ENCODE results near the gene AIG1.

Gene AIG1

GRCh38 chr6:143390278-143390677 lies 329.6 kb downstream of the AIG1 start:
- Mint-ChIP-seq H3K27me3 (no peaks in the 10 kb centered on the region), H3K9me3 (no peaks in the 10 kb centered on the region), H3K4me1 (no peaks in the 10 kb centered on the region), H3K4me3 (no peak overlapping the region), H3K27ac (no peak overlapping the region), H3K36me3 (no peaks in the 10 kb centered on the region)
